A673 (cell line): Measurements from ENCODE around the gene ABCG1.

ENCODE experiments used
- CTCF ChIP-seq: fragments of 300-800, 200-600 bp; sonication (generic); conservative IDR thresholded peaks from 2 replicates; pipeline ENCODE4 v1.5.1; 2017; ENCODE audit warnings: low read depth, mild to moderate bottlenecking, antibody characterized with exemption, low read length, moderate library complexity, mixed read lengths
- EZH2 ChIP-seq: fragments of 200-600 bp; sonication (generic); IDR thresholded peaks from 2 replicates; pipeline ENCODE4 v1.6.1; 2017; ENCODE audit warnings: borderline replicate concordance, low read depth, mild to moderate bottlenecking, mixed read lengths, antibody characterized with exemption, low read length; ENCODE audit not compliant: poor library complexity, severe bottlenecking

- TF ChIP-seq CTCF (no peak), EZH2 (no peak)
Observed at GRCh38 chr21:42233067-42233961, 14.4 kb downstream of the ABCG1 start.
